ENCODE measurements around the gene BEST4. TPM values are rescaled to one million over a fixed set of nuclear protein-coding genes. Genes with fewer than 3 reads are reported as not detected.

The BEST4 gene
- total and polyA plus RNA-seq, 2 of the 4 experiments (the other 2 are of a cell fraction) = 0.07 TPM; not detected in 1

DNA sequence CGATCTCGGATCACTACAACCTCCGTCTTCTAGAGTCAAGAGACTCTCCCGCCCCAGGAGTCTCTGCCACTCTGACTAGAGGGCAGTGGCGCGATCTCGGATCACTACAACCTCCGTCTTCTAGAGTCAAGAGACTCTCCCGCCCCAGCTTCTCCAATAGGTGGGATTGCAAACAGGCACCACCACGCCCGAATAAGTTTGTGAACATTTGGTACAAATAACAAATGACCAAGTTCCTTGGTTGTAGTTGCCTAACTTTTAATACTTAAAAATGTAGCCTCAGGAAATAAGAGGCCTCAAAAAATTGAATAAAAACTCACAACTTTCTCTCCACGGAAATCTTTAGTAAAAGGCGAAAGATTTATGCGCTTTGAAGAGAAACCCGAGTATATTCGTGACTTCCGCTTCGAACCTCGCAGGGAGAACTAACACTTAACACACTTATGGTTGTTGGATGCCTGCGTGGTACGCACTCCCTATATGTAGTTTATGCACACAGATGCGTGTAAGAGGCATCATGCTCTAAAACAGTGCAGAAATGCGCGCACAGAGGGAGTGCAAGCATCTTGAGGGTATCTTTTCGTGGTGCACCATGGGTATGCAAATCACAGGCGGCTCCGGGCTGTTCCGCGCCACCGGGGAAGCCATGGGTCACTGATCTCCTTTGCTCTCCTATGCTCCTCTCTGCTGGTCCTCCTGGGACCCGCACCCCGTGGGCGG is 31.8 kb upstream of the BEST4 start:
- H3K14ac ChIP-seq (replicated peaks; ENCODE audit: low read depth, low read length) = peak overlapping the region; percentile 97
- H3K9ac ChIP-seq (ENCODE audit: low read depth, low read length) = peak overlapping the region; percentile 96
- peak overlapping the region; percentile 99 for H2BK5ac ChIP-seq (ENCODE audit: low read depth, low read length, poor library complexity, severe bottlenecking)
- ChIA-PET CTCF (interaction anchor here (0.6 to 1.9 kb wide), 4 partner anchors 9 to 25 kb away, joined by 3 to 8 read pairs (median 4); partner anchors contain the start of gene PLK3), POLR2A (ENCODE audit: unreplicated experiment) (interaction anchor here (0.6 to 3.2 kb wide), 18 partner anchors 11 to 1172 kb away, joined by 3 to 30 read pairs (median 4); partner anchors contain the start of genes BTBD19, DYNLT4, HECTD3 and PLK3)
- peaks cover 2 to 3% of the 10 kb centered on the region in 2 experiments; a peak in 1 of 4 replicates for H3K79me1 ChIP-seq (ENCODE audit: low read depth in 1 of 2, low read length in 2 of 2)
- H3K4me2 ChIP-seq (ENCODE audit: low read depth, low read length) = peak overlapping the region; percentile 96
- peaks cover 5% of the 10 kb centered on the region for H3K4me1 ChIP-seq (ENCODE audit: control insufficient read depth, insufficient read depth, low read length)
- peak overlapping the region; percentile 96 for H2BK20ac ChIP-seq (ENCODE audit: low read depth, low read length)
- peak overlapping the region; percentile 100 for H3K56ac ChIP-seq (ENCODE audit: extremely low read depth, insufficient read depth, low read length)
- H3K27ac ChIP-seq (ENCODE audit: insufficient read depth, low read length) = peak overlapping the region; percentile 99
- ATAC-seq (ENCODE audit: low read depth) = peak; percentile 84
- peak overlapping the region; percentile 96 for H3K4ac ChIP-seq (ENCODE audit: low read depth, low read length)
- peak overlapping the region; percentile 100 for H4K91ac ChIP-seq (ENCODE audit: insufficient read depth, low read depth, low read length)
- intact Hi-C loops (cut with micrococcal nuclease) (loop anchor here (2.0 kb wide), 1 partner anchor 21 kb away; no protein-coding TSS in a partner anchor), dilution Hi-C loops (cut with HindIII; ENCODE audit: low sequenced_read_pairs, unreplicated experiment) (no loop called here), in situ Hi-C loops (cut with MboI; ENCODE audit: low sequenced_read_pairs) (no loop called here)
- H4K20me1 ChIP-seq (ENCODE audit: insufficient read depth, low read length) = peaks cover 8% of the 10 kb centered on the region; the same call in 1 of the 2 replicates
- 0% methylated on average over 9 of the region's 33 CpGs; no CpG with 5 or more reads in 1 of the 2 experiments for WGBS, 2 experiments (ENCODE audit: extremely low coverage in 2 of 2, insufficient read length in 1 of 2)
- H2AK9ac ChIP-seq (replicated peaks; ENCODE audit: low read depth, low read length, poor library complexity) = peak overlapping the region; percentile 94
- H3K23ac ChIP-seq (ENCODE audit: low read depth, low read length) = peak overlapping the region; percentile 89
- H3K27me3 ChIP-seq (ENCODE audit: control insufficient read depth, insufficient read depth, low read length) = no peaks in the 10 kb centered on the region
- TSS peak; percentile 100 for BruUV-seq (replicated peaks)
- peak overlapping the region; percentile 90 for H3K18ac ChIP-seq (ENCODE audit: low read depth, low read length)
- peak overlapping the region; percentile 100 for H2AK5ac ChIP-seq (ENCODE audit: low read depth, low read length)
- H2BK120ac ChIP-seq (ENCODE audit: low read depth, low read length) = peak overlapping the region; percentile 96
- no peaks in the 10 kb centered on the region for H3K36me3 ChIP-seq (ENCODE audit: control insufficient read depth, insufficient read depth, low read length)
- peaks cover 3% of the 10 kb centered on the region; the same call in 1 of the 2 replicates for H3K9me1 ChIP-seq (ENCODE audit: insufficient read depth, low read length)
- DNase-seq = peak; percentile 95
- peak overlapping the region; percentile 83 to 96 for H4K8ac ChIP-seq (ENCODE audit: low read depth in 2 of 2, low read length in 2 of 2)
- peak overlapping the region; percentile 33; the same call in 2 of the 3 replicates for H2BK15ac ChIP-seq (ENCODE audit: low read depth, low read length)
- peak overlapping the region; percentile 94 for H2AFZ ChIP-seq (replicated peaks; ENCODE audit: low read length, poor library complexity)
- peak overlapping the region; percentile 42 for H3K4me3 ChIP-seq (ENCODE audit: insufficient read depth, low read depth, low read length)
- H4K5ac ChIP-seq (ENCODE audit: low read depth, low read length) = peak overlapping the region; percentile 84
- no peaks in the 10 kb centered on the region for H3K9me3 ChIP-seq (ENCODE audit: control insufficient read depth, insufficient read depth, low read length)
- TF ChIP-seq, protein P1, sequence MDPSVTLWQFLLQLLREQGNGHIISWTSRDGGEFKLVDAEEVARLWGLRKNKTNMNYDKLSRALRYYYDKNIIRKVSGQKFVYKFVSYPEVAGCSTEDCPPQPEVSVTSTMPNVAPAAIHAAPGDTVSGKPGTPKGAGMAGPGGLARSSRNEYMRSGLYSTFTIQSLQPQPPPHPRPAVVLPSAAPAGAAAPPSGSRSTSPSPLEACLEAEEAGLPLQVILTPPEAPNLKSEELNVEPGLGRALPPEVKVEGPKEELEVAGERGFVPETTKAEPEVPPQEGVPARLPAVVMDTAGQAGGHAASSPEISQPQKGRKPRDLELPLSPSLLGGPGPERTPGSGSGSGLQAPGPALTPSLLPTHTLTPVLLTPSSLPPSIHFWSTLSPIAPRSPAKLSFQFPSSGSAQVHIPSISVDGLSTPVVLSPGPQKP (IDR thresholded peaks at IDR 0.05; ENCODE audit: borderline replicate concordance, low read depth, low read length) = no peak
- TF ChIP-seq CEBPB (IDR thresholded peaks at IDR 0.05; ENCODE audit: low read depth, low read length) = peak; percentile 54; the same call in 1 of the 2 replicates
- no peak for TF ChIP-seq RFX5 (IDR thresholded peaks at IDR 0.05; ENCODE audit: low read depth, low read length)
- TF ChIP-seq FOS (IDR thresholded peaks at IDR 0.05; ENCODE audit: low read depth, low read length) = no peak
- TF ChIP-seq POLR2A (IDR thresholded peaks at IDR 0.05; ENCODE audit: low read depth, low read length) = peak; percentile 100
- no peak; the same call in 1 of the 2 replicates for TF ChIP-seq SMC3 (IDR thresholded peaks at IDR 0.05; ENCODE audit: low read depth, low read length)
- TF ChIP-seq MAFK (IDR thresholded peaks at IDR 0.05; ENCODE audit: low read depth, low read length) = no peak
- TF ChIP-seq CHD1 (IDR thresholded peaks at IDR 0.05; ENCODE audit: low read depth, low read length) = peak; percentile 84; the same call in 1 of the 2 replicates
- TF ChIP-seq NFE2L2 (IDR thresholded peaks at IDR 0.05; ENCODE audit: low read depth, low read length) = no peak
- peak; percentile 49; the same call in 1 of the 2 replicates for TF ChIP-seq MAZ (IDR thresholded peaks at IDR 0.05; ENCODE audit: borderline replicate concordance, low read depth, low read length)
- TF ChIP-seq BHLHE40 (IDR thresholded peaks at IDR 0.05; ENCODE audit: low read depth, low read length) = peak; percentile 4; the same call in 1 of the 2 replicates
- peak; percentile 16; the same call in 1 of the 2 replicates for TF ChIP-seq RAD21 (IDR thresholded peaks at IDR 0.05; ENCODE audit: low read length)
- TF ChIP-seq, protein P2, sequence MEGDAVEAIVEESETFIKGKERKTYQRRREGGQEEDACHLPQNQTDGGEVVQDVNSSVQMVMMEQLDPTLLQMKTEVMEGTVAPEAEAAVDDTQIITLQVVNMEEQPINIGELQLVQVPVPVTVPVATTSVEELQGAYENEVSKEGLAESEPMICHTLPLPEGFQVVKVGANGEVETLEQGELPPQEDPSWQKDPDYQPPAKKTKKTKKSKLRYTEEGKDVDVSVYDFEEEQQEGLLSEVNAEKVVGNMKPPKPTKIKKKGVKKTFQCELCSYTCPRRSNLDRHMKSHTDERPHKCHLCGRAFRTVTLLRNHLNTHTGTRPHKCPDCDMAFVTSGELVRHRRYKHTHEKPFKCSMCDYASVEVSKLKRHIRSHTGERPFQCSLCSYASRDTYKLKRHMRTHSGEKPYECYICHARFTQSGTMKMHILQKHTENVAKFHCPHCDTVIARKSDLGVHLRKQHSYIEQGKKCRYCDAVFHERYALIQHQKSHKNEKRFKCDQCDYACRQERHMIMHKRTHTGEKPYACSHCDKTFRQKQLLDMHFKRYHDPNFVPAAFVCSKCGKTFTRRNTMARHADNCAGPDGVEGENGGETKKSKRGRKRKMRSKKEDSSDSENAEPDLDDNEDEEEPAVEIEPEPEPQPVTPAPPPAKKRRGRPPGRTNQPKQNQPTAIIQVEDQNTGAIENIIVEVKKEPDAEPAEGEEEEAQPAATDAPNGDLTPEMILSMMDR (conservative IDR thresholded peaks at IDR 0.05; ENCODE audit: low read depth, low read length) = peak; percentile 8; the same call in 1 of the 2 replicates
